Trophoblast cell (in vitro differentiated cells and primary cell): ENCODE data around the gene STAC.
"Not testable (repeated sequence)": the region's sequence is repeated elsewhere in the genome, so short reads cannot be mapped to it uniquely, and the experiment has no call there.

Experiments used
- DNase-seq, 2 donors: peaks; one replicate each; pipeline ENCODE4 v3.0.0-alpha.2; 2016
- H2AFZ ChIP-seq: 2 replicates; pipeline ENCODE4 v1.6.1; 2013; ENCODE audit warnings: low read length, moderate library complexity, mild to moderate bottlenecking; ENCODE audit not compliant: insufficient read depth, poor library complexity
- H2AK5ac ChIP-seq: 2 replicates; pipeline ENCODE4 v1.6.1; 2013; ENCODE audit warnings: mild to moderate bottlenecking, low read length
- H2BK120ac ChIP-seq: 2 replicates; pipeline ENCODE4 v1.6.1; 2013; ENCODE audit warnings: low read length, mild to moderate bottlenecking, moderate library complexity; ENCODE audit not compliant: insufficient read depth, poor library complexity
- H2BK12ac ChIP-seq: 2 replicates; pipeline ENCODE4 v1.6.1; 2013; ENCODE audit warnings: mild to moderate bottlenecking, low read length, moderate library complexity
- H2BK5ac ChIP-seq: 2 replicates; pipeline ENCODE4 v1.6.1; 2013; ENCODE audit warnings: low read length, low read depth, moderate library complexity, mild to moderate bottlenecking; ENCODE audit not compliant: poor library complexity
- H3K14ac ChIP-seq: 2 replicates; pipeline ENCODE4 v1.6.1; 2013; ENCODE audit warnings: mild to moderate bottlenecking, low read length
- H3K18ac ChIP-seq: 2 replicates; pipeline ENCODE4 v1.6.1; 2013; ENCODE audit warnings: mild to moderate bottlenecking, low read length
- H3K23ac ChIP-seq: 2 replicates; pipeline ENCODE4 v1.6.1; 2013; ENCODE audit warnings: low read length
- H3K27ac ChIP-seq: 2 replicates; pipeline ENCODE4 v1.5.1; 2013; ENCODE audit warnings: low read depth, mild to moderate bottlenecking, inconsistent platforms, low read length, moderate library complexity
- H3K27me3 ChIP-seq: 2 replicates; pipeline ENCODE4 v1.6.1; 2013; ENCODE audit warnings: inconsistent platforms, mild to moderate bottlenecking, low read length, moderate library complexity; ENCODE audit not compliant: insufficient read depth
- H3K36me3 ChIP-seq, 2 experiments: 1 replicate in 1 of 2; 2 replicates in 1 of 2; pipeline ENCODE4 v1.6.1; 2013; ENCODE audit warnings: low read length in 2 of 2, mild to moderate bottlenecking in 2 of 2, moderate library complexity in 1 of 2; ENCODE audit not compliant: insufficient read depth in 2 of 2, control insufficient read depth in 1 of 2
- H3K4ac ChIP-seq: 2 replicates; pipeline ENCODE4 v1.6.1; 2013; ENCODE audit warnings: low read depth, mild to moderate bottlenecking, low read length, moderate library complexity
- H3K4me1 ChIP-seq, 2 experiments: 1 replicate in 1 of 2; 2 replicates in 1 of 2; pipeline ENCODE4 v1.6.1; 2013; ENCODE audit warnings: low read length in 2 of 2, mild to moderate bottlenecking in 2 of 2, moderate library complexity in 1 of 2; ENCODE audit not compliant: insufficient read depth in 2 of 2, control insufficient read depth in 1 of 2
- H3K4me2 ChIP-seq: 2 replicates; pipeline ENCODE4 v1.6.1; 2013; ENCODE audit warnings: inconsistent platforms, mild to moderate bottlenecking, low read length, moderate library complexity
- H3K4me3 ChIP-seq: 2 replicates; pipeline ENCODE4 v1.5.1; 2013; ENCODE audit warnings: mild to moderate bottlenecking, low read depth, low read length, inconsistent platforms
- H3K79me1 ChIP-seq: one replicate; pipeline ENCODE4 v1.6.1; 2013; ENCODE audit warnings: low read length
- H3K79me2 ChIP-seq: 2 replicates; pipeline ENCODE4 v1.6.1; 2013; ENCODE audit warnings: low read length, mild to moderate bottlenecking; ENCODE audit not compliant: control insufficient read depth, insufficient read depth, poor library complexity
- H3K9ac ChIP-seq: 2 replicates; pipeline ENCODE4 v1.6.1; 2013; ENCODE audit warnings: mild to moderate bottlenecking, low read length
- H3K9me3 ChIP-seq: 2 replicates; pipeline ENCODE4 v1.6.1; 2013; ENCODE audit warnings: low read depth, mild to moderate bottlenecking, control low read depth, inconsistent platforms, low read length; ENCODE audit not compliant: insufficient read depth
- H4K12ac ChIP-seq: 2 replicates; pipeline ENCODE4 v1.6.1; 2013; ENCODE audit warnings: low read depth, mild to moderate bottlenecking, low read length, moderate library complexity
- H4K8ac ChIP-seq: 2 replicates; pipeline ENCODE4 v1.6.1; 2013; ENCODE audit warnings: low read depth, mild to moderate bottlenecking, low read length, moderate library complexity
- H4K91ac ChIP-seq: one replicate; pipeline ENCODE4 v1.6.1; 2013; ENCODE audit warnings: low read depth, mild to moderate bottlenecking, low read length, moderate library complexity
- WGBS: extraction: QIAGEN DNeasy Blood & Tissue Kit; methylation state at CpG from one replicate; pipeline ENCODE4 v1.1.7; 2013; ENCODE audit warnings: missing lambda C conversion rate; ENCODE audit not compliant: insufficient read length, insufficient coverage; ENCODE audit errors: extremely low coverage; 5-methylcytosine and 5-hydroxymethylcytosine counted together

STAC gene

GRCh38 chr3:36446276-36446675, 66.0 kb downstream of the STAC start:
- H3K14ac ChIP-seq: no peak overlapping the region
- peaks cover 2% of the 10 kb centered on the region for H3K9me3 ChIP-seq
- H3K9ac ChIP-seq: no peak overlapping the region
- no peak overlapping the region for H2BK12ac ChIP-seq
- no peaks in the 10 kb centered on the region for H3K79me2 ChIP-seq
- no peak overlapping the region for H2BK120ac ChIP-seq
- no peaks in the 10 kb centered on the region for H3K36me3 ChIP-seq
- no peak overlapping the region for H3K4me3 ChIP-seq
- no peak overlapping the region for H4K91ac ChIP-seq
- H4K12ac ChIP-seq: no peak overlapping the region
- no peaks in the 10 kb centered on the region for H3K27me3 ChIP-seq
- H3K4me1 ChIP-seq: no peaks in the 10 kb centered on the region
- H2AFZ ChIP-seq: no peak overlapping the region
- no peak for DNase-seq
- no peak overlapping the region for H3K4ac ChIP-seq
- H4K8ac ChIP-seq: no peak overlapping the region
- H3K18ac ChIP-seq: no peak overlapping the region
- no peak overlapping the region for H2BK5ac ChIP-seq
- no peak overlapping the region for H2AK5ac ChIP-seq
- no peak overlapping the region for H3K4me2 ChIP-seq
- H3K27ac ChIP-seq: no peak overlapping the region
- no peaks in the 10 kb centered on the region for H3K79me1 ChIP-seq
- H3K23ac ChIP-seq: no peak overlapping the region

GRCh38 chr3:36447061-36447460, 66.8 kb downstream of the STAC start:
- no CpG with 5 or more reads among the region's 2 CpGs for WGBS
- H3K79me2 ChIP-seq: no peaks in the 10 kb centered on the region
- no peak overlapping the region for H2BK120ac ChIP-seq
- no peaks in the 10 kb centered on the region for H3K79me1 ChIP-seq
- no peak overlapping the region for H3K27ac ChIP-seq
- no peak overlapping the region for H3K9ac ChIP-seq
- no peak overlapping the region for H2BK5ac ChIP-seq
- no peak overlapping the region for H3K4ac ChIP-seq
- H3K4me1 ChIP-seq: no peaks in the 10 kb centered on the region
- H4K91ac ChIP-seq: no peak overlapping the region
- H3K14ac ChIP-seq: no peak overlapping the region
- no peak overlapping the region for H2AFZ ChIP-seq
- H2AK5ac ChIP-seq: no peak overlapping the region
- no peak overlapping the region for H3K4me2 ChIP-seq
- no peaks in the 10 kb centered on the region for H3K27me3 ChIP-seq
- no peak overlapping the region for H3K4me3 ChIP-seq
- H3K36me3 ChIP-seq: no peaks in the 10 kb centered on the region
- DNase-seq: no peak
- no peak overlapping the region for H2BK12ac ChIP-seq
- no peak overlapping the region for H4K8ac ChIP-seq
- peaks cover 2% of the 10 kb centered on the region for H3K9me3 ChIP-seq
- H3K18ac ChIP-seq: no peak overlapping the region
- no peak overlapping the region for H3K23ac ChIP-seq
- no peak overlapping the region for H4K12ac ChIP-seq

- no peak overlapping the region for H3K14ac ChIP-seq
- no peak overlapping the region for H3K4me3 ChIP-seq
- no peak overlapping the region for H4K91ac ChIP-seq
- H3K79me2 ChIP-seq: no peaks in the 10 kb centered on the region
- no peak overlapping the region for H3K4me2 ChIP-seq
- no peaks in the 10 kb centered on the region for H3K79me1 ChIP-seq
- H3K9me3 ChIP-seq: no peaks in the 10 kb centered on the region
- H3K27me3 ChIP-seq: no peaks in the 10 kb centered on the region
- no peak overlapping the region for H3K23ac ChIP-seq
- H4K12ac ChIP-seq: no peak overlapping the region
- H3K4me1 ChIP-seq: no peaks in the 10 kb centered on the region
- WGBS: no CpG with 5 or more reads among the region's 1 CpG
- H2BK12ac ChIP-seq: no peak overlapping the region
- no peak overlapping the region for H4K8ac ChIP-seq
- H2BK120ac ChIP-seq: no peak overlapping the region
- no peak overlapping the region for H2AFZ ChIP-seq
- no peak overlapping the region for H2BK5ac ChIP-seq
- no peak overlapping the region for H3K9ac ChIP-seq
- H3K36me3 ChIP-seq: no peaks in the 10 kb centered on the region
- no peak for DNase-seq
- H3K18ac ChIP-seq: no peak overlapping the region
- H3K27ac ChIP-seq: no peak overlapping the region
- H2AK5ac ChIP-seq: no peak overlapping the region
- no peak overlapping the region for H3K4ac ChIP-seq
These were observed 71.5 kb downstream of the STAC start for GRCh38 chr3:36451816-36452215.

GRCh38 chr3:36453213-36453612, 72.9 kb downstream of the STAC start:
- H3K4me2 ChIP-seq, H2AK5ac ChIP-seq, H3K79me1 ChIP-seq, H3K36me3 ChIP-seq, H3K9me3 ChIP-seq, H3K18ac ChIP-seq, H3K27me3 ChIP-seq, H3K27ac ChIP-seq, H2BK120ac ChIP-seq, H4K12ac ChIP-seq, H3K9ac ChIP-seq, DNase-seq, H2AFZ ChIP-seq, H3K79me2 ChIP-seq, H3K4ac ChIP-seq, H3K14ac ChIP-seq, H3K4me3 ChIP-seq, H3K4me1 ChIP-seq, H2BK12ac ChIP-seq, H4K8ac ChIP-seq, H2BK5ac ChIP-seq, H4K91ac ChIP-seq, H3K23ac ChIP-seq: not testable (repeated sequence)
- WGBS: no CpG with 5 or more reads among the region's 30 CpGs

GRCh38 chr3:36453896-36454295, 73.6 kb downstream of the STAC start:
- H3K27me3 ChIP-seq, DNase-seq, H3K4ac ChIP-seq, H3K27ac ChIP-seq, H3K9me3 ChIP-seq, H3K14ac ChIP-seq, H3K9ac ChIP-seq, H3K4me2 ChIP-seq, H4K8ac ChIP-seq, H2AFZ ChIP-seq, H3K36me3 ChIP-seq, H3K4me3 ChIP-seq, H3K18ac ChIP-seq, H2BK5ac ChIP-seq, H4K91ac ChIP-seq, H4K12ac ChIP-seq, H2AK5ac ChIP-seq, H2BK120ac ChIP-seq, H3K23ac ChIP-seq, H3K79me2 ChIP-seq, H3K4me1 ChIP-seq, H2BK12ac ChIP-seq, H3K79me1 ChIP-seq: not testable (repeated sequence)
- WGBS: no CpG with 5 or more reads among the region's 6 CpGs
